ENCODE data around the gene NR1D1.

The NR1D1 gene

DNA sequence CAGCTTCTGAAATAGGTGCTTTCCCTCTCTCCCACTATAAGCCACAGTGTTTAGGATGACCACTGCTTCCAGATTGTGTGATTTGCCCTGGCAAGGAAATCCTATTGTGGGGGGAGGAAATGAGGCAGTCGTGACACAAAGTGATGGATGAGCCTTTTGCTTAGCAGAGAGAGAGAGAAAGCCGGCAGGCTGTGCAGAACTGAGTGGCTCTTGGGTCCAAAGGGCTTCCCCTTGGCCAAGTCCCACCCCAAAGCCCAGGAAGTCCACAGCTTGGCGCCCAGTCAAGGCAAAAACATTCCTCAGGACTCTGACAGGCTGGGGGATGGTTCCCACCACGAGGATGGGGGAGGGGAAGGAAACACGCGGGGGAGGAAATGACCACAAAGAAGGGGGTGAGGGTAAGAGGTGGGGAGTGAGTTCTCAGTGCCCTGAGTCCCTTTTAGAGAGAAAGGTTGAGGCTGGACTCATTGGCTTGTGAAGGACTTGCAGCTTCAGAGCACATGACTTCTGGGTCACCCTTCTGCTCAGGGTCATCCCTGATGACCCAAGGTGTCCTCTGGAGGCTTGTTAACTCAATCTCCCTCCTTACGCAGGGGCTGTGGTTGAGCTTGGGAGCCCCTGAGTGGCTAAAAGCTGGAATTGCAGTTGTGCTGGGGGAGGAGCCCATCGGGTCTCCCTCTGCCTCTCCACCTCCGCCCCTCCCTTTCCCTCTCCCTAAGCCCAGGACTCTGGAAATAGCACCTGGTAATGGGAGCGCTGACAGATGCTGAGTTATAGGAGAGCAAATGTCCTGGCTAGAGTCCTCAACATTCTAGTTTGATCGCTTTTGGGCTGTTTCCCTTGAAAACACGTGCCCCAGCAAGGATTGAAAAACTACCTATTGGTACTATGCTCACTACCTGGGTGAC lies 11.1 kb upstream of the NR1D1 start:
- DNase-seq (ENCODE audit: low read depth in 4 of 4, low spot score in 1 of 4) = peak in 1 of 4 experiments; percentile 65

DNA sequence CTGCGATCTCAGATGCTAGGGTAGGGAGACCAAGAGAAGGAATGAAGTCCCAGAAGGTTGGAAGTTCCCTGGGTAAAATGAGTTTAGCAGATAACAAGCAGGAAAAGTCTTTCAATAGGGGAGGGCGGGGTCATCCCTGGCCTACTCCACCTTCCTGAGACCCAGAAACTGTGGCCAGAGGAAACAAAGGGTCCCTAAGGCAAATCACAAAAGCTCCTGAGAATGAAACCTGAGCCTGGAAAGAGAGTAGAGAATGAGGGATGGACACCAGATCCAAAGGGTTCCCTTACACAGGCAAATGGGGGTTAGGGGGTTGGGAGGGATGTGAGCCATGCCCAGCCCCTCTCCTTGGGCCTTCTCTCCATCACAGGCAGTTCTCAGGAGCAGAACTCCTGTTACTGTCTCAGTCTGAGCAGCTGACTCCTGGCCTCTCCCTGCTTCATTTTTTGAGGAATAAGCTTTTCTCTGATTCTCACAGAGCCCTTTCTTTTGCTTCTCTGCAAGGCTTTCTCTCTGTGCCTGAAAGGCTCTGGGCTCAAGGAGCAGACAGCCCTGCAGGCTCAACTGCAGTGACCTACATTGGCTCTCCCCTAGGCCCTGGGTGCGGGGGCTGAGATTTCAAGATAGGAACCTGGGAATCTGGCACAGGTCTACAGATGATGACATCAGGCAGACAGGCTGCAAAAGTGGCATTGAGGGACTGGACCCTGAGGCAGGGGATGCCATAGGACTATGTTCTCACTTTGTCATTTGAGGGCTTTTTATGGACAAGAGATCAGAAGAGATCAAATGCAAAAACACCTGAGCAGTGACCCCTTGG lies 9.8 kb upstream of the NR1D1 start:
- no peak for DNase-seq (ENCODE audit: low read depth in 4 of 4, low spot score in 1 of 4)

DNA sequence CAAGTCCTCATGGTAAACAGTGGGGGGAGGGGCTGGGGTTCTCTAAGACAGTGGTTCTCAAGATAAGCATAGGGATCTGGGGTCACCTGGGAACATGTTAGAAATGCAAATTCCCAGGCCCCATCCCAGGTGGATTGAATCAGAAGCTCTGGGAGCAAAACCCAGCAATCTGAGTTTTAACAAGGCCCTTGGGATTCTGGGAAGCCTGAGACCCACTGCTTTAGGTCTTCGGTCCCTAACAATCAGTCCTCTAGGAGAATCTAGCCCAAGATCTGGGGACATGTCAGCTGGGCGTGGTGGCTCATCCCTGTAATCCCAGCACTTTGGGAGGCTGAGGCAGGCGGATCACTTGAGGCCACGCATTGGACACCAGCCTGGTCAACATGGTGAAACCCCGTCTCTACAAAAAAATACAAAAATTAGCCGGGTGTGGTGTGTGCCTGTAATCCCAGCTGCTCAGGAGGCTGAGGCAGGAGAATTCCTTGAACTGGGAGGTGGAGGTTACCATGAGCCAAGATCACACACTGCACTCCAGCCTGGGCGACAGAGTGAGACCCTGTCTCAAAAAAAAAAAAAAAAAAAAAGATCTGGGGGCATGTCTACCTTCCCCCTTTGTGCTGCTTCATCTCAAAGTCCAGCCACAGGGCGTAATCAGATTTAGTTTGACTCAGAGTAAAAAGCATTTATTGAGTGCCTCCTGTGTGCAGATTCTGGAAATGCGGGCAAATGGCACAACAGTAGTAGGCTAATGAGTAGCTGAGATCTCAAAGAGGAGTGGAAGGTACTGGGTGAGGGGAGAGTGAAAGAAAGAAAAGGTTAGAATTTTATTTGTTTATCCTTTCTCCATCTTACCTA lies 8.8 kb upstream of the NR1D1 start:
- DNase-seq (ENCODE audit: low read depth in 4 of 4, low spot score in 1 of 4) = no peak

DNA sequence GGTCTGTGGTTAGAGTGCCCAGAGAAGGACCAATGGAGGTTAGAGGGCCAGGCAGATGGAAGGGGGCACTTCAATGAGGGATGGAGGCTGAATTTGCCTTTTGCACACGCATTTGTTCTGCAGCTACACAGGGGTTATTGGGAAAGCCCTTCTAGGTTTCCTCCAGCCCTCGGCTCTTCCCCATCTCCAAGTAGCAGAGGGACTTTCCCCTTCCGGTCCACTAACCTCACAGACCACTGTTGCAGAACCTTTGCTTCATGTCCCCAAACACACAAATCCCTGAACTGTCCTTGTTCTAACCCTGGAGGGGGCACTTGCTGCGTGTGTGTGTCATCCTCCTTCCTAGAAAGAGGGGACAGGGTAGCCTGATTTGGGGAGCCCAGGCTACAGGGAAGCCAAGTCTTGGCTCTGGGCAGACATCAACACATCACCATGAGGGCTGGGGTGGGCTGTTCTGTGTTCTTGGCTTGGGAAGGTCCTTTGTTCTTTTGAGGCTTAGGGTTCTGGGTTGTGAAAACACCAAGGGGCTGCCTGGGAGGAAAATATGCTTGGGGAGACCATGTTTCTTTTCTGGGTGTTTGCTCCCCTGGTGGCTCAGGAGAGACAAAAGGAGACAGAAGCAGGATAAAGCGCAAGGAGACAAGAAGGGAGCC lies 7.3 kb upstream of the NR1D1 start:
- no peak for DNase-seq (ENCODE audit: low read depth in 4 of 4, low spot score in 1 of 4)

DNA sequence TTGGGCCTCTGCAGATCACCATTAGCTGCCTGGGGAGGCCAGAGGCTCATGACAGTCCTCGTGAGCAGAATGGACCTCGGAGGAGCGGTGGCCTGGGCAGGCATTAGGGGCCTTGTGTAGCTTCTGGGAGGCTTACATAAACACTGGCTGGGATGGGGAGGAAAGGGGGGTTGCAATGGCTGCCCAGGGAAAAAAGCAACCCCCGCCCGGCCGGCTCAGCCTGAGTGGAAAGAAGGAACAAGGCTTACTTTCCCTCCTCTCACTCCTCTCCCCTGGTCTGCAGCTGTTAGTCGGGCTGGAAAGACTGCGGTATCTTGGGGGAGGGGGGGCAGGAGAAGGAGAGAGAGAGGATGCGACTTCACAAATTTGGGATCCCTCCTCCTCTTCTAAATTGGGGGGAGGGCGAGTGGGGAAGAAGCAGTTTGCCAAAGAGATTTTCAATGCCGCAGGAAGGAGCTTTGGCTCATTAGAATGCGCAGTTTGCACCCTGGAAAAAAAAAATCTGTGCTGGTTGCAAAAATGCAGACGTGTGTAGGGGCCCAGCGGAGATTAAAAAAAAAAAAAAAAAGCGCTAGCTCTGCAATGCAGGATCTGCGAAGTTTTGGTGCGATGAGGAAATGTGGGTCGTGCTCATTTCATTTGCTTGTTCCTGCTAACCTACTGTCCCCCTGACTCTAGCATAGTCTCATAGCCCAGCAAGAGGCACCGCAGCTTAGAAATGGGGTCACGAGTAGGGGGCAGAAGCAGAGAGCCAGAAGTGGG lies 6.6 kb upstream of the NR1D1 start:
- DNase-seq (ENCODE audit: low read depth in 4 of 4, low spot score in 1 of 4) = no peak

DNA sequence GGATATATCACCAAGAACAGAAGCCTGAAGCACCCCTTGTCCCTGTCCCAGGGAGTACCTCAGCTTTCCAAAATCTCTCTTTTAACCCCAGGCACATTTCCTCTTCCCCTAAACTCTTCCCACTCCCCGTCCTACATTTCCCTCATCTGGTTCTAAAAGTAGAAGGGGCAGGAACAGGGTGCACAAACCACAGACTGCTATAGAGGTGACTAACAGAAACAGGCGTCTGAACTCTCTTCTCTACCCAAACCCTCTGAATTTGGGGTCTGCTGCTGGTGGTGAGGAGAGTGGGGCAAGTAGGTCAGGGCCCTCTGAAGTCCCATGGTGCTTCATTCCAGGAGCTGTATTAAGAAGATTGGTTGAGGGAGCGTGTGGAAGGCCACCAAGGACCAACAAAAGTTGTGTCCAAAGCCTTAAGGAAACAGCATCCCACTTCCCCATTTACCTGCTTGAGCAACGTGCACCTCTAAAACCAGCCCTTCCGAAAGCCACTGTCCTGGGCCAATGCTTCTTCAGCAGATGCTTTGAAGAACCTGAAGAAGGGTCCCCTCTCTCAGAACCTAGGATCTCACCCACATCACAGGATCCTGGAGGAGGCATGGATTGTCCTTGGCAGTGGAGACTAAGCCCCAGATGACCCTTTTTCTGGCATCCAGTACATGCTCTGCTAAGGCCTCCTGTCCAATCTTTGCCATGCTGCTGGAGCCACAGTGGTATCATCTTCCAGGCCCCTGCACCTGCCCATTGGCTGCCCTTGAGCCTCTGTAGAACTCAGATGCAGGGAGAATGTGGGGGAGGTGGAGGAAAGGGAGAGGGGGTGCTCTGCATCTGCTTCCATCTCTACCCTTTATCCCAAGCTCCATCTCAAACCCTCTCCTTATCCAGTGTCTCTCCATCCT lies 5.7 kb upstream of the NR1D1 start:
- DNase-seq (ENCODE audit: low read depth in 4 of 4, low spot score in 1 of 4) = no peak

DNA sequence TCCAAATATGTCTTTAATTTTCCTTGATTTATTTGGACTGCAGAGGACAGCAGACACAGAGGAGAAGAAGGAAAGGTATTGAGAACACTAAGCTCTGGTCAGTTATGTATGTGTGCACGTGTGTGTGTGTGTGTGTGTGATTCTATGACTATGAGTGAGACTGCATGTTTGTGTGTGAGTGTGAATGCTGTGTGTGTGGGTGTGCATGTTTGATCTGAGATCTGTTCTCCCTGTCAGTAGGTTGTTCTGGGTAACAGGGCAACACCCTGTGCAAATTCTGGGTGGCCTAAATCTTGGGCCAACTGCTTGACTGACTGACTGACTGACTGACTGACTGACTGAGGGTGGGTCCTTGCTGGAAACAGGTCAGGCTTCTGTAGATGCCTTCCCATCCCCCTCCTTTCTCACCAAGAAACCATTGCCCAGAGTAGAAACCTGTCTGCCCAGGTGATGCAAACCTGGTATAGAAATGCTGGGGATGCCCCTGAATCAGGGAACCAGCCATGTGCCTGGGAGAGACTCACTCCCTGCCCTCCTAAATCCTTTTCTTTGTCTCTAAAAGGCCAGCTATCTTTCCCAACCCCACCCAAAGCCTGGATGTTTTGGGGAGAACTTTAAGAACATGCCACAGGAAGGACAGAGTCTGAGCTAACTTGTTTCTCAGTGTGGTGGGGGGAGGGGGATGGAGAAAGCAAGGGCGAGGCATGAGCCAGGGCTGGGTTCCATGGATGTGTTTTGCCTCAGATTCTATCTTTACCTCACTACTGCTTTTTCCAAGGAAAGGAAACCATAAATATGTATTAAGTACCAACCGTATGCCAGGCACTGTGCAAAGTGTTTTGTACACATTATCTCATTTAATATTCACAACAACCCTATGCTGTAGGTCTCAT lies 4.5 kb upstream of the NR1D1 start:
- no peak for DNase-seq (ENCODE audit: low read depth in 4 of 4, low spot score in 1 of 4)

DNA sequence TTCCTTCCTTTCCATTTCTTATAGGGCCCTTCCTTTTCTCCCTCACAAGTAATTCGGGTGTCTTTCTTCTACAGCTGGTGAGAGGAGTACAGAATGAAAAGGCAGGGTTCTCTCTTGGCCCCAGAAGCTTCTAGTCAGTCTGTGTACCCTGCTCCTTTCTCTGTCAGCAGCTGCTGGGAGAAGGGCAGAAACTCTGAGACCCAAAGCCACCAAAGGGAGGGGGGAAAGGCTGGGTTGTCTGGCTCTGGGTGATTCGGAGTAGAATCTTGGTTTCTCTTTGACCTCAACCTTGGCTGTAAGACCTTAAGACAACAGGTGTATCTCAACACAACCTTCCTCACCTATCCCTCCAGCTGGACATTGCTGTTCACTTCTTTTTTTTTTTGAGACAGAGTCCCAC lies 3.3 kb upstream of the NR1D1 start:
- DNase-seq (ENCODE audit: low read depth in 4 of 4, low spot score in 1 of 4) = no peak

DNA sequence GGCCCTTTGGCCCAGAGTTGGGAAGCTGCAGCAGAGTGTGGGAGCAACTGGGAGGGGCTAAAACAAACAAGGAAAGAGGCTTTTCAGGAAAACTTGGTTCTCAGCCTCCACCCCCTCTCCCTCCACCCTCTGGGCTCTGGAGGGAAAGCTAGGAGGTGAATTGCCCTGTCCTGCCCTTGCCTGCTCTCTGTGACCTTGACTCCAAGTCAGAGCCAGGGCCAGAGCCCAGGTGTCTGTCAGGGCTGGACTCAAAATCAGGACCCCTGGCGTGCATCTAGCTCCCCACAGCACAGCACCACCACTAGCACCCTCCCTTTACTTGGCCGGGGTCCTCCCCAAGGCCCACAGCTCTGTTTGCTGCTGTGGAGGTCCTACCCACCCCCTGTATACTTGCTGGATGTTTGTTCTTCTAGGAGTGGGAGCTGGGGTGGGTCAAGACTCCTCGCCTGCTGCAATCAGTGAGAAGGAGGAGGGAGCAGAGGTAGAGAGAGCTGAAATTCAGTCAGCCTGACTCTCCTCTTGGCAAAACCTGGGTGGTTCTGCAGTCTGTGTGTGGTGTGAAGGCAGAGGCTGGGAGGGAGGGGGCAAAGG lies 2.8 kb upstream of the NR1D1 start:
- DNase-seq (ENCODE audit: low read depth in 4 of 4, low spot score in 1 of 4) = no peak

DNA sequence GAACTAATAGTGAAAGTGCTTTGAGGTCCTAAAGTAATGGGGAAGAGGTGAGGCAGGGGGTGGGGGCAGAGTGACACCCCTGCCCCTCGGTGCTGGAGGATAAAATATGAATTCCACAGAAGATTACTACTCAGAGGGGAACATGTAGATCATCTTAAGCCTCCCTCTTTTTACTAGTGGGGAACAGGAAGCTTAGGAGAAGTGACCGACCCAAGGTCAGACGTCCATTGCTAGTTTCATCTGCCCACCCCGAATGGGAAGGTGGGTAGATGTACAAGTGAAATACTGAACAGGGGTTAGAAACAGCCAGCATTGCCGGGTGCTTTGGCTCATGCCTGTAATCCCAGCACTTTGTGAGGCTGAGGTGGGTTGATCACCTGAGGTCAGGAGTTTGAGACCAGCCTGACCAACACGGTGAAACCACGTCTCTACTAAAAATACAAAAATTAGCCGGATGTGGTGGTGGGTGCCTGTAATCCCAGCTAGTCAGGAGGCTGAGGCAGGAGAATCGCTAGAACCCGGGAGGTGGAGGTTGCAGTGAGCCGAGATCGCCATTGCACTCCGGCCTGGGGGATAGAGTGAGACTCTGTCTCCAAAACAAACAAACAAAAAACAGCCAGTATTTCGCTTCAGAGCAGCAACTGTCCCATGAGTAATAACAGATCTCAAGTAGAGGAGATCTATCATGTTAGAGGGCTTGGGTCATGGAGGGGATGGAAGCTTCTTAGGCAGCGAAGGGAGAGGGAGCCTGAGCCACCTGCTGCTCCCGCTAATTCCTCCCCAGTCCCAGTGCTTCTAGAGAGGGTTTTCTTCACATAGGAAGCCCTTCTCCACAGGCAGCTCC lies 1.2 kb upstream of the NR1D1 start:
- DNase-seq (ENCODE audit: low read depth in 4 of 4, low spot score in 1 of 4) = no peak

DNA sequence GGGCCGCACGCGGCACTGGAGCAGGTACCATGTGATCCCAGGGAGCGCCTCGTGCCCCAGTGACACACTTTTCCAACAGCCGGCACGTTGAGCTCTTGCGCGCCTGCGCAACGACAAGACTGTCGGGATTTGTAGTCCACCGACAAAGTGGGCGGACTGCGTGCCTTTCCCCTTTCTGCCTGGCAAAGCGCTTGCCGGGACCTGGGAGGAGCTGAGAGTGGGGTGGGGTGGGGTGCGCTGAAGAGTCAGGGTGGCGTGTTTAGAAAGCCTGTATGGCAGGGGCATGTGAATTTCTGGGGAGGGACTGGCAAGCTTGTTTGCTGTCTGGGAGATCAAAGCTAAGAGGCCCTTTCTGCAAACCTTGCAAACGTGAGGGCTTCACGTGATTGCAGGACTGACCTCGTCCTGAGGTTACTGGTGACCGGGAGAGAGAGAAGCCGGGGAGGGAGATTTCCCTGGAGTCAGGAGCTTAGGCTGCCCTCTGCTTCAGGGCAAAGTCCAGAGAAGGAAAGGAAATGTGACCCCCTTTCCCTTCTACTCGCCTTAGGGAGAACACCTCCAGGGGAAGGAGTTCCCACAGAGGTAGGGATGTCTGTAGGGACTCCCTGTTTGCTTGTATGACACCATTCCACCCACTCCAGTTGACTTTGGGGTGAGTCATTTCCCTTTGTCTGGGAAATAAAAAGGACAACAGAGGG lies 429 bp upstream of the NR1D1 start:
- DNase-seq (ENCODE audit: low read depth in 4 of 4, low spot score in 1 of 4) = peak; percentile 65 to 87 (median 79)

DNA sequence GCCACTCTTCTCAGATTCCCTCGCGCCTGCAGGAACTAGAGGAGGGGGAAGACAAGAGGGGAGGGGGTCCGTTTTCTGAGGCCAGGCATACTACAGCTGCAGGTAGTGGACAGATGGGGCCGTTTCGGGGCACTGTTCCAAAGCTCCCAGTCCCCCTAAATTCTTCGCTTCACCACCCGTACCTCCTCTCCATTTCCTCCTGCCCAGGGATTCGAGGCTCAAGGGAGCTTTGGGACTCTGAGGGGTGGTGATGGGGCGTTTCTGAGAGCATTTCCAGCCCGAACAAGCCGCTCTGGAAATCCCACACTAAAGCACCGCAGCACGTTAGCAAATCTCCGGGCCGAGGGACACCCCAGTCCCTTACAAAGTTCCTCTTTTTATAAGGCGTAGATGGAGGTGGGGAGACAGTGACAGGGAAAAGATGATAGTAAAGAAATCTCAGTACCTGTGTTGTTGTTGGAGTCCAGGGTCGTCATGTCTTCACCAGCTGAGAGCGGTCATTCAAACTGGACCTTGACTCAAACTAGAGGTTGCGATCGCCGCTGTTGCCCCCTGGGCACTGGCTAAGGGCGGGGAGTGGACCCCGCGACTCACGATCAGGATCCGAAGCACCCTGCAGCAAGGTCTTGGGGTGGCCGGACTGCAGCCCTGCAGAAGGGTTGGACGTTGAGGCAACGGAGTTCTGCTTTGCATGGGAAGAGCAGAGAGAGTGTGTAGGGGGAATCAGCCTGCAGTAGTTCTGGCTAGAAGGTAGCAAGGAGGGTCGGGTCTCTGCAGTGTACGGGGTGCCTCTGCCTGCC lies 570 bp downstream of the NR1D1 start:
- DNase-seq (ENCODE audit: low read depth in 4 of 4, low spot score in 1 of 4) = no peak

DNA sequence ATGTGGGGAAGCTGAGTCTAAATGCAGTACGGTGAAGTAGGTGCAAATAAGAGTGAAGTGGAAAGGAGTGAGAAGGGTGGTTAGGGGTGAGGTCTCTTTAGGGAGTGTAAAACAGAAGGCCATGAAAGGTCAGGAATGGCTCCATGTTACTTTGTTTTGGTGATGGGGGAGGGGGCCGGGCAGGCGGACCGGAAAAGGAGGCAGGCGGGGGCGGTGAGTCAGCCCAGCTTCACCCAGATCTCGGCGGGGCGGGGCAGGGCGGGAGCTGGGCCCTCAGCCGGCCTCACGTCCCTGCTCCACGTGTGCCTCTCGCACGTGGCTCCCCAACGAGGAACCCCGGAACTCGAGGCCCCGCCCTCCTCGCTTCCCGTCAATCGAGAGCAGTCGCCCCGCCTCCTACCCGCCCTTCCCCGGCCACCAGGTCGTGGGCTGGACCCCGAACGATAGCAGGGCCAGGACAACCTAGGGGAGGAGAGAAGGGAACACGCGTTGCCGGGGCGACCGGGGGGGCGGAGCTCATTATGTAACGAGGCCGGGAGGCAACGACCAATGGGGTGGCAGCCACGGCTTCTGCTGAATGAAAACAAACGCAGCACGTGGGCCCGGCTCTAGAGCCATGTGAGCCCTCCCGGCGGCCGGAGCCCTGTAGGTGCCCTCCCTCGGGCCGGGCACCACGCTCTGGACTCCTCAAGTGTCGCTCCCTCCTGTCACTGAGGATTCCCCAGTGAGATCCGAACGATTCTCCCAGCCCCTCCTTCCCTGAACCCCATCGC lies 1.4 kb downstream of the NR1D1 start:
- peak; percentile 94 to 99 (median 98) for DNase-seq (ENCODE audit: low read depth in 4 of 4, low spot score in 1 of 4)

Data from stimulated activated CD4-positive, alpha-beta T cell treated with anti-CD3 and anti-CD28 coated beads, Interleukin-1b, Interleukin-23, amount 100 ng/mL, for 24 hours (primary cell).